GM12892 (cell line): ENCODE results near the gene KCNH4.

Experiments
- POLR2A ChIP-seq: IDR thresholded peaks from 2 replicates; pipeline ENCODE4 v1.6.1; 2011; ENCODE audit warnings: low read depth, low read length, control low read depth
- POLR2AphosphoS5 ChIP-seq: IDR thresholded peaks from 2 replicates; pipeline ENCODE4 v1.6.1; 2011; ENCODE audit warnings: low read depth, low read length, control low read depth

GRCh38 chr17:42120770-42121769 is 59.9 kb downstream of the KCNH4 start, which contains the start of gene KAT2A:
- peak; percentile 80; the same call in 1 of the 2 replicates for TF ChIP-seq POLR2A
- TF ChIP-seq POLR2AphosphoS5: peak; percentile 82
